Urothelium cell line (cell line): ENCODE data around the gene POLN.
"Not testable (repeated sequence)": the region's sequence is repeated elsewhere in the genome, so short reads cannot be mapped to it uniquely, and the experiment has no call there.

Source experiments
- DNase-seq: peaks from one replicate; pipeline ENCODE4 v3.0.0; 2011; ENCODE audit warnings: low spot score, mixed read lengths
- FAIRE-seq: peaks from 2 replicates; lab custom pipeline; 2011; peaks lifted over from hg19 to GRCh38; lab: Jason Lieb, UNC

Gene POLN

DNA sequence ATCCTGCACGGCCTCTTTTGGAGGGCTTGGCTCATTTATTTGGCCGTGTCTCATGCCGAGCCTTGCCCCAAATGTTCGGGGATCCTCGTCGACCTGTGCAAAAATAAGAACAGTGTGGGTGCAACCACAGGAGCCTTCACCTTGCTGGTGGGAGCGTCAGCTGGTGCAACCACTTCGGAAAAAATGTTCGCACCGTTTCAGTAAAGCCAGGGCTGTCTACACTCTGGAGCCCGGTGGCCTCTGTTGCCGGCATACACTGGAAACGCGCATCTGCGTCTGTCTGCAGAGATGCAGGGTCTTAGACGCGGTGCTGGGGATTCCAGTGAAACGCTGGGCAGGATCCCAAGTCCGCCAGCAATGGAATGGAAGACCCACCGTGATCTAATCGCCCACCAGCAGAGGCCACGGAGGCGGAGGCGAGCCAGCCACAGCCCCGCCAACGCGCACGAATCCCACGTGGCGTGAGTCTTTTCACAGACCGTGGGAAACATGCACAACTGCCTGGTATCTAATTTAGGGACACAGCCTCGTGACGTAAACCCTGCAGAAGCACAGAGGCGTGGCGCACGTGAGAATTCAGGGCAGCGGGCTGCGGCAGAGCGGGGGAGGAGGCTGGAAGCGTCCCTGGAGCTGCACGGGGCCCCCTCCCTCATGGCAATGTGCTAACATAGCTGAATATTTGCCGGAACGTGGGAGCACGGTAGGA is 33.8 kb upstream of the POLN start:
- no peak for FAIRE-seq
- DNase-seq, result no peak

- not testable (repeated sequence) for FAIRE-seq, DNase-seq
These were observed 33.1 kb upstream of the POLN start for GRCh38 chr4:2275044-2275397.

DNA sequence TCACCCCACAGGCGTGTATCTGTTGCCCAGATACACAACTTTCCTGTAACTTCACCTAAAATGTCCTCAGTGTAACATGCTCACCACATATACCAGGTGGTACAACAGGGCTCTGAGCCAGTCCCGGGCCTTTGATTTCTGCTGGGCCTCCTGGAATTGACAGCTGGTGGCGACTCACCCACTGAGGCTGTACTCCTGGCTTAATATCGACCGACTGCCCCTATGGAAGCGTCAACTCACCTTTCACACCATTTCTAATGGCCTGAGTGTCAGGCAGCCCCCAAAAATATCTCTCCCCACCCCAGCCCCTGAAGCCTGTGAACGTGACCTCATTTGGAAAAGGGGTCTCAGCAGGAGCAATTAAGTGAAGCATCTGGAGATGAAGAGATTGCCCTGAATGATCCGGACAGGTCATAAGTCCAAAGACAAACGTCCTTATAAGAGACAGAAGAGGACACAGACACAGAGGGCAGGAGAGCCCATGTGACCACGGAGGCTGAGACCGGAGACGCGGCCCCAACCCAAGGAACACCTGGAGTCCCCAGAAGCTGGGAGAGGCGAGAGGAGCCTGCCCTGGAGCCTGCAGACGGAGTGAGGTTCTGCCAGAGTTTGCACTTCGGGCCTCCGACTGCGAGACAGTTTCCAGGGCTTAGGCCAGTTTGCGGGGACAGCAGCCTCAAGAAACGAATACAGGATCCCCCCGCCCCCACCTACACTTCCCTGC is 32.6 kb upstream of the POLN start:
- FAIRE-seq (no peak), DNase-seq (no peak)

DNA sequence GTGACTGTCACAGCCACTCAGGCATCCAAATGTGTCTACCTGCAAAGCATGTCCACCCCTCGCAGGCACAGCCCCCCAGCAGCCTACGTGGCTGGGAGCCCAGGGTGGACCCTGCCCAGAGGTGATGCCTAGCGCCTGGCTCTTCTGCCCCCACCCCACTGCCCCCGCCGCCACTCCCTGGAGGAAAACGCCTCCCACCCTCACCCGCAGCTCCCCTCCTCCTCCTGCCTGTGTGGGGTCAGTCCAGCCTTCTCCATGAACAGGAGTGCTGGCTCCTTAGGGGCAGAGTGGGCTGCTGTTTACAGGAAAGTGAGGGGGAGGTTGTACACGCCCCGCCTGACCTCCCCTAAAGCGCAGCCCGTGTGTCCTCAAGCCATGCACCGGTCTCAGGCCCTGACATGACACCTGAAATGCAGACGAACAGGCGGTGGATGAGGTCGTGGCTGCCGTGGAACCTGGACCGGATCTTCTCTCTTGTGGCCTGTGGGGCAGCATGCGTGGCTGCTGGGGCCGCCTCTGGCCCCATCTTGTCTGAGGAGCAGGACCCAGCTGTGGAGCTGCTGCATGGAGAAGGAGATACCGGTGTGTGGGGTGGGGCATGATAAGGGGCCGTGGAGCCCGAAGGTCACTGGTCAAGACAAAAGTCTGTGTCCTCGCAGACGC is 31.9 kb upstream of the POLN start:
- DNase-seq (no peak), FAIRE-seq (no peak)

GRCh38 chr4:2273221-2273620 is 31.3 kb upstream of the POLN start:
- FAIRE-seq (no peak), DNase-seq (no peak)

DNA sequence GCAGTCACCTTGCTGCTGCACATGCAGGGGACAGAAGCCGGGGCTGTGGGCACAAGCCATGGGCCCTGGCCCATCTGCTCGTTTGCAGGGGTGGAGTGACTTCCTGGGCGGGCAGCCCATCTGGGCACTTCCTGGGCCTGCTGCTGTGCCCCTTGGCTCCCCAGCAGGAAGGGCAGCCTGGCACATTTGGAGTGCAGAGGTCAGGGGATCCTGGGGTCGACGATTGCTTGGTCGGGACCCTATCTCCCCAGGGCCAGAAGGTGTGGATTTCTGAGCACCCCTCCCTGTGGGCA is 30.9 kb upstream of the POLN start:
- DNase-seq, result no peak
- no peak for FAIRE-seq

GRCh38 chr4:2272026-2272827 is 30.3 kb upstream of the POLN start:
- FAIRE-seq (no peak), DNase-seq (no peak)

DNA sequence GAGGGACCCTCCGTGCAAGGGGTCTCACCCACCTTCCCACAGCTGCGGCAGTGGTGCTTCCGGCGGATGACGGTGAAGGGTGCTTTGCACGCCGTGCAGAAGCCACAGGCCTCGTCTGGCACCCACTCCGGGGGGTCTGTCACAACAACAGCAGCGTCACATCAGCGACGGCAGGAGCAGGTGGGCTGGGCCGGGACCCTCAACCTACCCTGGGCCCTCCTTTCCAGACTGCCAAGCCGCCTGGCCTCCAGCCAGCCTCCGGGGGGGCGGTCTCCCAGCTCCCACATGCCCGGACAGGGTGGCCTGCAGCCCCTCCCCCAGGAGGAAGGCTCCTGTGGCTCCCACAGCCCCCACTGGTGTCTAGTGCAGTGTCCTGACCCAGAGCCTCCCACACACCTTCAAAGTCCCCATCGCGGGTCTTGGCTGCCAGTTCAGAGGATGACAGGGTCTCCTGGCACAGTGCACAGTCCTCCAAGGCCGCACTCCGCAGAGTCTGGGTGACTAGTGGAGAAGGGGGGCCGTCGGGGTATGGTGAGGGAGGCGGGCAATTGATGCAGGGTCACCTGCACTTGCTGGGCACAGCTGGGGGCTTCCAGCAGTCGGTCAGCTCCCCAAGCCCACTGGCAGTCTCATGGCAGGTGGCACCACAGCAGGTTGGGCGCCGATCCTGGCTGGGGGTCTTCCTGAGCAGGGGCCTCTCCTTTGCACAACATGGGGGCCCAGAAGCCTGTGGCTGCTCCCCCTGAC is 29.5 kb upstream of the POLN start:
- FAIRE-seq (no peak), DNase-seq (no peak)

GRCh38 chr4:2270341-2271165 is 28.6 kb upstream of the POLN start:
- FAIRE-seq (no peak), DNase-seq (no peak)

DNA sequence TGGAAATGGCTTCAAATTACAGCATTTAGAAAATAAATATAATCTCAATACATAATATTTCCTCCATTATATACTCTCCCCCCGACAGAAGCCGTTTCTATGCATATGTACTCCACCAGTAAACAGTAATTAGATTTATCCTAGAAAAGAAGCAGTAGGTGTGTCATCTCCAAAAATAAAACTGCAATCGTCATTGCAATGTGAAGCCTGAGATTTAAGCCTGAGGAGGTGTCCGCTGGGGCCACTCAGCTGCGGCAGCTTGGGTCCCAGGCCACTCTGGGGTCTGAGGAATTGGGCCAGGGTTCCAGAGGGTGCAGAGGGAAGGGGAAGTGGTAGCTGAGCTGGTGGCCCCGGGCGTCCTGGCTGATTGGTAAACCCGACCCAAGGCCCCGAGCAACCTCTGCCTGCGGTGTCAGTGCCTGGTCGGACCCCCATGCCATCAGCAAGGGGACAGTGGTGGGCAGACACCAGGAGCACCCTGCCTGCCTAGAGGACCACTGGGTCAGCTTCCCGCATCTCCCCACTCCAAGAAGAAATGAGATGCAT is 27.8 kb upstream of the POLN start:
- DNase-seq, result no peak

GRCh38 chr4:2269206-2269531 is 27.2 kb upstream of the POLN start:
- FAIRE-seq (no peak), DNase-seq (no peak)

More for the DNA sequence above, 27.8 kb upstream of the POLN start:
- no peak for FAIRE-seq

DNA sequence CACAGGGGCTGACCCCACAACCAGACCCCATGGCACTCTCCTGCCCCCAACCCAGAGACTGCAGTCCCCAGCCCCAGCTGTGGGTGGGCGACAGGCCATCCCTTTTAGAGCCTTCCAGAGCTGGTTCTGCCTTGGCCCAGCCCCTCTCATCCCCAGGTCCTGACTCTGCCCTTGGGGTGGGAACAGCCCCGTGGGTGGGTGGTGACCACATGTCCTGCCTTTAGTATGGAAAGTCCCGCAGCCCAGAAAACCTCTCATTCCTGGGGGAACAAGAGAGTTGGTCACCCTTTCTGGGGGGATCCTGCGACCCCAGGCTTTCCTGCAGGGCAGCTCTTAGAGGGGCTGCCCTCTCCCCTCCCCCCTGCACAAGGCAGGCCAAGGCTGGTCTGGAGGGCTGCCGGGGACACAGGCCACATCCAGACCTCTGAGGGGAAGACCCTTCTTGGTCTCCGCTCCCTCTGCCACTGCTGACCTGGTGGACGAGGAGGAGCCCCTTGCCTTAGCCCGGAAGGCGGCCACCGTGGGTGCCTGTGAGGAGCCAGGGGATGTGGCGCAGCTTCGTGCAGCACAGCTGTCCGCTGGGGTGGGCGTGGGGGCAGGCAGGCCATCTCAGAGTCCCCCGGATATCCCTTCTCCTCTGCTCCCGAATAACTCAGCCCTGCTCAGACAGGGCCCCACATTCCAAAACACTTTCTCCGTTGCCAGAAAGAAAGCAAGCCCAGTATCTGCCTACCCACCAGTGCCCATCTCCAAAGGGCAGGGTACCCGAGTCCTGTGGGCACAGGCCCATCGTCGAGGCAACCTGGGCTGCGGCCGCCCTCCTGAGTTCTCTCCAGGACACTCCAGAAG is 26.7 kb upstream of the POLN start:
- no peak for FAIRE-seq
- DNase-seq, result no peak

GRCh38 chr4:2267841-2268240 is 25.9 kb upstream of the POLN start:
- FAIRE-seq (no peak), DNase-seq (no peak)

DNA sequence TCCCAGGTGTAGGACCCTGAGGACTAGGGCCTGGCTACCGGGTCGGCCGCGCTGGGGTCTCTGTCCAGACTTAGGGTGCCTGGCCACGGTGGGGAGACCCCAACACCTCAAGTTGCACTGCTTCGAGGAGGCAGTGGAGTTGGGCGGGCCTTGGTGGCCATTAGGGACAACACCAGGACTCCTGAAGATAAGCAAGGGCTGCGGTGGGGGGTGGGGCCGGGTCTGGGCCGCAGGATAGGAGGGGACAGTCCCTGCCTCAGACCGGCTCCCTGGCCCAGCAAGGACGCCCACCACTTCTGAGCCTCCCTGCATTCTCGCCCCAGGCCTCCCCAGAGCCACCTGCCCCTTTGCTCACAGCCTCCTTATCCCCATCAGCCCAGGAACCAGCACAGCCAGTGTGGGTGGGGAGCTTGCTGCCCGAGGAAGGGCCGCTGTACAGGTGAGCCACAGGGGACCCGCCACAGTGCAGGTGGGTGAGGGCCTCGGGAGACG is 25.4 kb upstream of the POLN start:
- DNase-seq (no peak), FAIRE-seq (no peak)

- FAIRE-seq (no peak), DNase-seq (no peak)
These were observed 24.9 kb upstream of the POLN start for GRCh38 chr4:2266821-2267220.

- FAIRE-seq (no peak), DNase-seq (no peak)
These were observed 24.3 kb upstream of the POLN start for GRCh38 chr4:2266181-2266580.

GRCh38 chr4:2265113-2266110 is 23.5 kb upstream of the POLN start:
- FAIRE-seq (no peak), DNase-seq (no peak)
